K562 (cell line): ENCODE data around the gene PDCD1. TPM values are rescaled to one million over a fixed set of nuclear protein-coding genes. Genes with fewer than 3 reads are reported as not detected.

Experiments
- ATAC-seq: fragments of 200-7000 bp; cut with Tn5 transposase; 3 replicates; pipeline ENCODE4 v1.9.1; 2020; ENCODE audit warnings: moderate library complexity
- BruUV-seq: library from RNA; stranded (reverse); fragments of 400-500 nt; replicated peaks from 2 replicates; lab custom pipeline; 2021; lab: Mats Ljungman, UMichigan
- CTCF ChIA-PET: fragments of 300-600 bp; formaldehyde crosslinking; extraction: SDS; loops from one replicate; lab custom pipeline; 2021; ENCODE audit warnings: low intra/inter-chr PET ratio; lab: Yijun Ruan, JAX
- POLR2A ChIA-PET: fragments of 300-600, 350-650 bp; sonication (Branson Sonifier 250); formaldehyde crosslinking; extraction: SDS; loops from one replicate; lab custom pipeline; 2021; ENCODE audit warnings: antibody characterized with exemption, inconsistent platforms; lab: Yijun Ruan, JAX
- DNase-seq, 4 experiments: peaks; one replicate each; pipeline versions ENCODE4 v3.0.0 to v3.0.0-alpha.2; 2011 to 2018; ENCODE audit warnings: low spot score in 3 of 4, mixed read lengths in 3 of 4; ENCODE audit errors: extremely low read depth in 1 of 4
- FAIRE-seq: peaks from 2 replicates; lab custom pipeline; 2011; peaks lifted over from hg19 to GRCh38; lab: Jason Lieb, UNC
- H2AFZ ChIP-seq: 2 replicates; pipeline ENCODE4 v1.6.0; 2011; ENCODE audit warnings: low read depth, low read length, control low read depth, inconsistent platforms
- H3K27ac ChIP-seq: fragments of 200-600 bp; 3 replicates; pipeline ENCODE4 v1.8.0; 2011; ENCODE audit warnings: low read depth, mild to moderate bottlenecking, control low read depth, inconsistent platforms, low read length, moderate library complexity, mixed read lengths; ENCODE audit errors: extremely low read depth
- H3K27me3 ChIP-seq, 2 experiments: fragments of 300-600 bp in 1 of 2; 2 replicates in 1 of 2; 3 replicates in 1 of 2; pipeline versions ENCODE4 v1.6.0 to v1.8.0; 2011; ENCODE audit warnings: inconsistent platforms in 2 of 2, low read length in 2 of 2, mild to moderate bottlenecking in 1 of 2, mixed read lengths in 1 of 2, moderate library complexity in 1 of 2; ENCODE audit not compliant: control insufficient read depth in 2 of 2, insufficient read depth in 2 of 2
- H3K36me3 ChIP-seq: fragments of 300-600 bp; 3 replicates; pipeline ENCODE4 v1.8.0; 2011; ENCODE audit warnings: mild to moderate bottlenecking, low read length, inconsistent platforms; ENCODE audit not compliant: control insufficient read depth, insufficient read depth
- H3K4me1 ChIP-seq, 2 experiments: fragments of 200-600 bp in 1 of 2; replicated peaks in 1 of 2; 2 replicates in 1 of 2; 3 replicates in 1 of 2; pipeline versions ENCODE4 v1.5.1 to v1.8.0; 2011; ENCODE audit warnings: inconsistent platforms in 2 of 2, low read length in 2 of 2, mild to moderate bottlenecking in 1 of 2, mixed read lengths in 1 of 2, moderate library complexity in 1 of 2; ENCODE audit not compliant: control insufficient read depth in 2 of 2, insufficient read depth in 2 of 2
- H3K4me2 ChIP-seq: 2 replicates; pipeline ENCODE4 v1.6.1; 2011; ENCODE audit warnings: low read length, control low read depth, inconsistent platforms, mixed read lengths; ENCODE audit not compliant: insufficient read depth
- H3K4me3 ChIP-seq: fragments of 200-600 bp; sonication (generic), shearing (Covaris generic); 2 replicates; pipeline ENCODE4 v1.5.1; 2016; ENCODE audit warnings: control low read depth, inconsistent platforms
- H3K79me2 ChIP-seq: fragments of 200-600 bp; 3 replicates; pipeline ENCODE4 v1.8.0; 2011; ENCODE audit warnings: low read length, inconsistent platforms; ENCODE audit not compliant: control insufficient read depth, insufficient read depth
- H3K9ac ChIP-seq, 2 experiments: 2 replicates each; pipeline versions ENCODE4 v1.6.0 to v1.6.1; 2011; ENCODE audit warnings: low read depth in 2 of 2, low read length in 2 of 2, control low read depth in 1 of 2, inconsistent platforms in 1 of 2, mild to moderate bottlenecking in 1 of 2, mixed read lengths in 1 of 2; ENCODE audit not compliant: insufficient read depth in 1 of 2
- H3K9me1 ChIP-seq: one replicate; pipeline ENCODE4 v1.6.0; 2011; ENCODE audit warnings: inconsistent platforms, mild to moderate bottlenecking, low read length, moderate library complexity; ENCODE audit not compliant: control insufficient read depth, insufficient read depth
- H3K9me3 ChIP-seq: replicated peaks from 2 replicates; pipeline ENCODE4 v1.5.1; 2011; ENCODE audit warnings: low read depth, low read length, inconsistent platforms; ENCODE audit not compliant: control insufficient read depth, insufficient read depth
- H4K20me1 ChIP-seq: replicated peaks from 2 replicates; pipeline ENCODE4 v1.6.1; 2011; ENCODE audit warnings: low read length, inconsistent platforms, mixed read lengths; ENCODE audit not compliant: control insufficient read depth, insufficient read depth
- CTBP1 ChIP-seq: fragments of 450-650 bp; IDR thresholded peaks from 2 replicates; pipeline ENCODE4 v1.6.1; 2016; ENCODE audit warnings: borderline replicate concordance
- ESRRA ChIP-seq: fragments of 450-650 bp; IDR thresholded peaks from 2 replicates; pipeline ENCODE4 v1.6.1; 2014; ENCODE audit warnings: low read depth, mild to moderate bottlenecking, moderate library complexity, borderline replicate concordance
- FOXJ3 ChIP-seq: sonication (generic); formaldehyde crosslinking; IDR thresholded peaks from 2 replicates; pipeline ENCODE4 v1.4.0; 2020; ENCODE audit warnings: mild to moderate bottlenecking, missing genetic modification reagents
- KLF13 ChIP-seq: fragments of 450-650 bp; IDR thresholded peaks from 2 replicates; pipeline ENCODE4 v1.6.1; 2016; ENCODE audit warnings: missing genetic modification characterization, low read depth, mild to moderate bottlenecking, missing compliant biosample characterization, moderate library complexity, borderline replicate concordance
- ZNF384 ChIP-seq: IDR thresholded peaks from 2 replicates; pipeline ENCODE4 v1.6.1; 2012; ENCODE audit warnings: low read depth, low read length, improper control_type of control experiment
- WGBS: fragments of 100-300 bp; shearing (Covaris generic); methylation state at CpG from one replicate; pipeline ENCODE4 v1.1.6; 2016; ENCODE audit warnings: low coverage, mixed read lengths; ENCODE audit not compliant: insufficient coverage; ENCODE audit errors: missing lambda C conversion rate; 5-methylcytosine and 5-hydroxymethylcytosine counted together
- in situ Hi-C: fragments of 300-500 bp; cut with MboI; formaldehyde crosslinking; loops from 4 replicates; pipeline ENCODE4 v1.15.0; 2018; ENCODE audit warnings: inconsistent platforms, mixed read lengths
- intact Hi-C: fragments of 100-400 bp; cut with micrococcal nuclease; formaldehyde crosslinking; loops from 2 replicates; pipeline ENCODE4 v1.14.2; 2022
- polyA plus RNA-seq, 8 experiments: library from polyadenylated mRNA; depleted of rRNA in 4 of 8; stranded (reverse) in 5 of 8; unstranded in 3 of 8; fragments of >200 nt; fragmentation: Nextera tagmentation in 2 of 8; fragmentation: Illumina TruSeq in 1 of 8; extraction: Ambion mirVana in 2 of 8; extraction: Trizol in 1 of 8; gene quantifications; 2 replicates each; pipeline versions ENCODE4 v1.2.1 to v1.2.3, GENCODE V29; 2011 to 2014; ENCODE audit warnings: inconsistent platforms in 1 of 8, missing spikeins in 1 of 8
- total RNA-seq, 7 experiments: library from RNA; depleted of rRNA in 6 of 7; stranded (reverse); fragments of >200 nt in 6 of 7; fragmentation: Illumina TruSeq in 2 of 7; extraction: Trizol in 2 of 7; gene quantifications; 2 replicates each; pipeline versions ENCODE4 v1.2.1 to v1.2.3, GENCODE V29; 2011 to 2021; ENCODE audit warnings: low replicate concordance in 1 of 7
- TF ChIP-seq, protein P1 (sequence below), 3 experiments: fragments of 200-800 bp in 1 of 3; sonication (Bioruptor generic) in 1 of 3; sonication (generic) in 1 of 3; formaldehyde crosslinking in 1 of 3; IDR thresholded peaks; 2 replicates each; pipeline versions ENCODE4 v1.6.1 to v1.8.0; 2016 to 2022; ENCODE audit warnings: mild to moderate bottlenecking in 2 of 3, missing compliant biosample characterization in 2 of 3, missing genetic modification characterization in 2 of 3, missing genetic modification reagents in 1 of 3
- TF ChIP-seq, protein P2 (sequence below): IDR thresholded peaks from 2 replicates; pipeline ENCODE4 v1.6.1; 2011; ENCODE audit warnings: borderline replicate concordance, low read depth, mild to moderate bottlenecking, moderate library complexity, low read length; ENCODE audit not compliant: insufficient read depth, poor library complexity, severe bottlenecking
- TF ChIP-seq, protein P3 (sequence below): fragments of 250-450 bp; sonication (Bioruptor Pico); IDR thresholded peaks from 2 replicates; pipeline ENCODE4 v1.4.0; 2020; ENCODE audit warnings: mild to moderate bottlenecking
- TF ChIP-seq, protein P4 (sequence below): fragments of 450-650 bp; IDR thresholded peaks from 2 replicates; pipeline ENCODE4 v1.6.1; 2016; ENCODE audit warnings: antibody characterized with exemption

The PDCD1 gene
- total and polyA plus RNA-seq, 9 of the 15 experiments (the other 6 are each of a cell fraction or from before 2014, with no cell fraction given) = 0.15 to 2.5 (median 1.0) TPM; not detected in 2

DNA sequence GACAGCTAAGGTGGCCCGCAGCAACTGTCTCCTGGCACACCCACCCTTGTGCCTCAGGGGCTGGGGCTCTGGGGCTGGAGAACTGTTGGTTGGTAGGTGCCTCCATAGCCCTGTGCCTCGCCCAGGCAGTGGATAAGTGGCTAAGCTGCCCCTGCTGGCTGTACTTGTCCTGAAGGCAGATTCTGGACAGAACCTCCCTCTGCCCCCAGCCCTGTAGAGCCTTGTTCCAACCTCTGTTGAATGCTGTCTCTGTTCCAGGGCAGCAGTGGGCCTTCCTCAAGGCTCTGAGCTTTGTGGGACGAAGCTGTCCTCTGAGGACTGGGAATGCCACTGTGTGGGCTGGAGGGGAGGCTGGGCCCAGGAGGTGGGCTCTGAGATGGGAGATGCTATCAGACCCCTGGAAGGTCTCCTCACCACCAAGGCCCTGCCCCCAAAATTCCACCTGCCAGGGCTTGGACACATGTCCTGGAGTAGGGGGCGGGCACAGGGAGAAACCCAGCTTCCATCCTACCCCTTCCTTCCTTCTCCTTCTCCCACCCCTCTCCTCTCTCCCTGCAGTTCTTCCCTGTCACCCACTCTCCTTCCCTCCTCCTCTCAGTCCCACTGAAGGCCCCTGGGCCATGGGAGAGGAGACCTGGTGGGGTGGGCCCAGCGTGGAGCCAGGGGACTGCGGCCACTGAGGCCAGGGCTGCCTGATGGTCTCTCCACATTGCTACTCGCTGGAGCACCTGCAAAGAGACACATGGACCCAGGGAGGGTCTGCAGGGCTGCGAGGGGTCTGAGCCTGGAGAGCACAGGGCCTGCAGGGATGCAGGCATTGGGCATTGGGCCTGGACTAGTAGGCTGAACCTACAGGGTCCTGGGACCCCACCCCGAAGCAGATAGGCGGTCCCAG is 1.7 kb upstream of the PDCD1 start (continued):
- no peak for TF ChIP-seq FOXJ3 (CRISPR knock-in tag)
- TF ChIP-seq, all 486 proteins: peak for 0

DNA sequence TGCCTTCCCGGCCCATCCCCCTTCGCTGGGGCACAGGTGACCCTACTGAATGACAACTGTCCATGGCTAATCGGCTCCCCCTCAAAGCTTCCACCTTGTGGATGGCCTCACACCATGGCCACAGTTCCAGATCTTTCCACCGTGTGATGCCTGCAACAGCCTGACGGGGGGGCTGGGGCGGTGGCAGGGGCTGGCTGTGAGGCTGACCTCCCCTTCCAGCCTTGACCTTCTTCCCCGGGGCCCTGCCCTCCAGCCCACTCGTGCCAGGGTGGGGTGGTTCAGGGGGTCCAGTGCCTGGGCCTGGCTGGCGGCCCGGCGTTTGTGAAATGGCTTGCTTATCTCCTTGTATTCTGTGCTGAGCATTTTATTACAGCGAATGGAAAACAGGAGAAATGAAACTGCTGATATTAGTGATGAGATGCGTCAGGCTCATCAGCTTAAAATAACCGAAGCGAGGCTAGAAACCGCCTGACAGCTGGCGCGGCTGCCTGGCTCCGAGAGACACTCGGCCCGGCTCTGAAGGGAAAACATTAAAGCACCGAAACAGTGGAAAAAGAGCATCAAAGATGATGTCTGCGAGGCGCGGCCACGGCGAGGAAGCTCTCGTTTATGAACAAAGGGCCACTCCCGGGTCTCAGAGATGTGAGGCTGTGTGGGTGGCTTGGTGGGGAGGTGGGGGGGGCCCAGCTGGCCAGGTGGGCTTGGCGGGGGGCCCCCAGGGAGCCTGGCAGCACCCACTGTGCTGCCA is 916 bp upstream of the PDCD1 start:
- Histone ChIP-seq H3K9me3 (peaks cover under 1% of the 10 kb centered on the region; the same call in 1 of the 2 replicates), H3K4me3 (no peak overlapping the region), H3K4me1 (peaks cover 5 to 70% of the 10 kb centered on the region in 2 experiments; a peak in 4 of 5 replicates), H2AFZ (peak overlapping the region; percentile 68), H4K20me1 (no peaks in the 10 kb centered on the region), H3K27ac (no peak overlapping the region), H3K4me2 (peak overlapping the region; percentile 37; the same call in 1 of the 2 replicates), H3K36me3 (no peaks in the 10 kb centered on the region), H3K9ac (peak overlapping the region; percentile 30 to 78; a peak in 3 of 4 replicates), H3K27me3 (peaks cover 0 to 4% of the 10 kb centered on the region in 2 experiments; a peak in 2 of 5 replicates), H3K79me2 (no peaks in the 10 kb centered on the region), H3K9me1 (no peaks in the 10 kb centered on the region)
- DNase-seq = peak; percentile 44 to 71 (median 60)
- in situ Hi-C loops (loop anchor here (5.0 kb wide), 1 partner anchor 112 kb away; no protein-coding TSS in a partner anchor), intact Hi-C loops (no loop called here)
- POLR2A ChIA-PET = interaction anchor here (1.8 kb wide), 1 partner anchor 9 kb away, joined by 4 read pairs; no protein-coding TSS in a partner anchor
- CTCF ChIA-PET = no interaction called here
- BruUV-seq = no TSS peak
- ATAC-seq = peak; percentile 88
- WGBS = 46% methylated on average over 15 of the region's 30 CpGs
- no peak for FAIRE-seq
- TF ChIP-seq, protein P1, sequence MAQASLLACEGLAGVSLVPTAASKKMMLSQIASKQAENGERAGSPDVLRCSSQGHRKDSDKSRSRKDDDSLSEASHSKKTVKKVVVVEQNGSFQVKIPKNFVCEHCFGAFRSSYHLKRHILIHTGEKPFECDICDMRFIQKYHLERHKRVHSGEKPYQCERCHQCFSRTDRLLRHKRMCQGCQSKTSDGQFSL (CRISPR knock-in tag; IDR thresholded peaks at IDR 0.05) = peak; percentile 83
- TF ChIP-seq, protein P1 (tag; IDR thresholded peaks at IDR 0.05) = no peak
- TF ChIP-seq, protein P2, sequence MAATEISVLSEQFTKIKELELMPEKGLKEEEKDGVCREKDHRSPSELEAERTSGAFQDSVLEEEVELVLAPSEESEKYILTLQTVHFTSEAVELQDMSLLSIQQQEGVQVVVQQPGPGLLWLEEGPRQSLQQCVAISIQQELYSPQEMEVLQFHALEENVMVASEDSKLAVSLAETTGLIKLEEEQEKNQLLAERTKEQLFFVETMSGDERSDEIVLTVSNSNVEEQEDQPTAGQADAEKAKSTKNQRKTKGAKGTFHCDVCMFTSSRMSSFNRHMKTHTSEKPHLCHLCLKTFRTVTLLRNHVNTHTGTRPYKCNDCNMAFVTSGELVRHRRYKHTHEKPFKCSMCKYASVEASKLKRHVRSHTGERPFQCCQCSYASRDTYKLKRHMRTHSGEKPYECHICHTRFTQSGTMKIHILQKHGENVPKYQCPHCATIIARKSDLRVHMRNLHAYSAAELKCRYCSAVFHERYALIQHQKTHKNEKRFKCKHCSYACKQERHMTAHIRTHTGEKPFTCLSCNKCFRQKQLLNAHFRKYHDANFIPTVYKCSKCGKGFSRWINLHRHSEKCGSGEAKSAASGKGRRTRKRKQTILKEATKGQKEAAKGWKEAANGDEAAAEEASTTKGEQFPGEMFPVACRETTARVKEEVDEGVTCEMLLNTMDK = peak; percentile 14
- peak; percentile 91 for TF ChIP-seq KLF13
- TF ChIP-seq, protein P3, sequence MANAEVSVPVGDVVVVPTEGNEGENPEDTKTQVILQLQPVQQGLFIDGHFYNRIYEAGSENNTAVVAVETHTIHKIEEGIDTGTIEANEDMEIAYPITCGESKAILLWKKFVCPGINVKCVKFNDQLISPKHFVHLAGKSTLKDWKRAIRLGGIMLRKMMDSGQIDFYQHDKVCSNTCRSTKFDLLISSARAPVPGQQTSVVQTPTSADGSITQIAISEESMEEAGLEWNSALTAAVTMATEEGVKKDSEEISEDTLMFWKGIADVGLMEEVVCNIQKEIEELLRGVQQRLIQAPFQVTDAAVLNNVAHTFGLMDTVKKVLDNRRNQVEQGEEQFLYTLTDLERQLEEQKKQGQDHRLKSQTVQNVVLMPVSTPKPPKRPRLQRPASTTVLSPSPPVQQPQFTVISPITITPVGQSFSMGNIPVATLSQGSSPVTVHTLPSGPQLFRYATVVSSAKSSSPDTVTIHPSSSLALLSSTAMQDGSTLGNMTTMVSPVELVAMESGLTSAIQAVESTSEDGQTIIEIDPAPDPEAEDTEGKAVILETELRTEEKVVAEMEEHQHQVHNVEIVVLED (CRISPR knock-in tag) = no peak
- TF ChIP-seq, protein P4, sequence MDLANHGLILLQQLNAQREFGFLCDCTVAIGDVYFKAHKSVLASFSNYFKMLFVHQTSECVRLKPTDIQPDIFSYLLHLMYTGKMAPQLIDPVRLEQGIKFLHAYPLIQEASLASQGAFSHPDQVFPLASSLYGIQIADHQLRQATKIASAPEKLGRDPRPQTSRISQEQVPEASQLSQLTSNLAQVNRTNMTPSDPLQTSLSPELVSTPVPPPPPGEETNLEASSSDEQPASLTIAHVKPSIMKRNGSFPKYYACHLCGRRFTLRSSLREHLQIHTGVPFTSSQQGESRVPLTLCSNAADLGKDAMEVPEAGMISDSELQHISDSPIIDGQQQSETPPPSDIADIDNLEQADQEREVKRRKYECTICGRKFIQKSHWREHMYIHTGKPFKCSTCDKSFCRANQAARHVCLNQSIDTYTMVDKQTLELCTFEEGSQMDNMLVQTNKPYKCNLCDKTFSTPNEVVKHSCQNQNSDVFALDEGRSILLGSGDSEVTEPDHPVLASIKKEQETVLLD = no peak
- peak; percentile 18; the same call in 1 of the 2 replicates for TF ChIP-seq CTBP1
- TF ChIP-seq ESRRA = 0 out of 2 replicates have a peak, but pooled peaks have one; percentile 26
- no peak for TF ChIP-seq ZNF384
